Effector memory CD4-positive, alpha-beta T cell (primary cell): ENCODE data around the gene VWA7.
A peak's percentile ranks its signal among the peaks of the same experiment; 100 is the strongest.

Experiments
- DNase-seq, 3 donors: peaks; one replicate each; pipeline ENCODE4 v3.0.0-alpha.2; 2020
- H3K27ac ChIP-seq: 2 replicates; pipeline ENCODE4 v1.7.0; 2013; ENCODE audit warnings: mild to moderate bottlenecking, low read length, moderate library complexity; ENCODE audit not compliant: insufficient read depth, poor library complexity, severe bottlenecking
- H3K27me3 ChIP-seq: replicated peaks from 2 replicates; pipeline ENCODE4 v1.7.0; 2013; ENCODE audit warnings: mild to moderate bottlenecking, low read length; ENCODE audit not compliant: insufficient read depth, control insufficient read depth, poor library complexity, severe bottlenecking
- H3K36me3 ChIP-seq: 2 replicates; pipeline ENCODE4 v1.7.0; 2013; ENCODE audit warnings: mild to moderate bottlenecking, low read length, moderate library complexity; ENCODE audit not compliant: control insufficient read depth, insufficient read depth
- H3K4me1 ChIP-seq: 2 replicates; pipeline ENCODE4 v1.7.0; 2013; ENCODE audit warnings: low read length, mild to moderate bottlenecking; ENCODE audit not compliant: control insufficient read depth, insufficient read depth, poor library complexity, severe bottlenecking
- H3K4me3 ChIP-seq: 2 replicates; pipeline ENCODE4 v1.7.0; 2013; ENCODE audit warnings: low read length, low read depth, mild to moderate bottlenecking; ENCODE audit not compliant: insufficient read depth, poor library complexity, severe bottlenecking
- H3K9me3 ChIP-seq: 2 replicates; pipeline ENCODE4 v1.7.0; 2013; ENCODE audit warnings: mild to moderate bottlenecking, low read length, moderate library complexity; ENCODE audit not compliant: control insufficient read depth

VWA7 gene

GRCh38 chr6:31760790-31761189 lies 16.3 kb downstream of the VWA7 start:
- Histone ChIP-seq H3K4me3 (no peak overlapping the region), H3K27me3 (no peaks in the 10 kb centered on the region), H3K4me1 (no peaks in the 10 kb centered on the region), H3K36me3 (peaks cover 7% of the 10 kb centered on the region), H3K27ac (no peak overlapping the region), H3K9me3 (no peaks in the 10 kb centered on the region)
- DNase-seq: no peak

- peaks cover 7% of the 10 kb centered on the region for H3K36me3 ChIP-seq
- H3K4me1 ChIP-seq: no peaks in the 10 kb centered on the region
- no peaks in the 10 kb centered on the region for H3K27me3 ChIP-seq
- DNase-seq: no peak
- no peaks in the 10 kb centered on the region for H3K9me3 ChIP-seq
- no peak overlapping the region for H3K4me3 ChIP-seq
- no peak overlapping the region for H3K27ac ChIP-seq
Observed at GRCh38 chr6:31758281-31758680, 18.8 kb downstream of the VWA7 start.

GRCh38 chr6:31752739-31753319 lies 24.3 kb downstream of the VWA7 start:
- Histone ChIP-seq H3K4me1 (no peaks in the 10 kb centered on the region), H3K27me3 (no peaks in the 10 kb centered on the region), H3K27ac (no peak overlapping the region), H3K9me3 (no peaks in the 10 kb centered on the region), H3K4me3 (no peak overlapping the region), H3K36me3 (no peaks in the 10 kb centered on the region)
- no peak for DNase-seq

- Histone ChIP-seq H3K4me1 (no peaks in the 10 kb centered on the region), H3K4me3 (no peak overlapping the region), H3K27ac (no peak overlapping the region), H3K9me3 (no peaks in the 10 kb centered on the region), H3K27me3 (no peaks in the 10 kb centered on the region), H3K36me3 (no peaks in the 10 kb centered on the region)
- no peak for DNase-seq
Observed at GRCh38 chr6:31750411-31751022, 26.6 kb downstream of the VWA7 start.

- H3K27ac ChIP-seq: no peak overlapping the region
- no peaks in the 10 kb centered on the region for H3K27me3 ChIP-seq
- no peaks in the 10 kb centered on the region for H3K36me3 ChIP-seq
- DNase-seq: no peak
- H3K9me3 ChIP-seq: no peaks in the 10 kb centered on the region
- H3K4me1 ChIP-seq: no peaks in the 10 kb centered on the region
- H3K4me3 ChIP-seq: no peak overlapping the region
Observed at GRCh38 chr6:31749301-31750036, 27.7 kb downstream of the VWA7 start.

GRCh38 chr6:31744422-31744821 lies 32.7 kb downstream of the VWA7 start:
- no peak overlapping the region for H3K27ac ChIP-seq
- no peaks in the 10 kb centered on the region for H3K9me3 ChIP-seq
- no peak overlapping the region for H3K4me3 ChIP-seq
- H3K36me3 ChIP-seq: no peaks in the 10 kb centered on the region
- H3K4me1 ChIP-seq: peaks cover 5% of the 10 kb centered on the region
- no peak for DNase-seq
- H3K27me3 ChIP-seq: no peaks in the 10 kb centered on the region

GRCh38 chr6:31742894-31743293 lies 34.2 kb downstream of the VWA7 start:
- H3K27me3 ChIP-seq: no peaks in the 10 kb centered on the region
- peaks cover 20% of the 10 kb centered on the region for H3K4me1 ChIP-seq
- no peak overlapping the region for H3K27ac ChIP-seq
- no peak overlapping the region for H3K4me3 ChIP-seq
- H3K9me3 ChIP-seq: no peaks in the 10 kb centered on the region
- no peak for DNase-seq
- H3K36me3 ChIP-seq: no peaks in the 10 kb centered on the region

GRCh38 chr6:31741815-31742214 lies 35.3 kb downstream of the VWA7 start:
- DNase-seq: no peak
- Histone ChIP-seq H3K4me1 (peaks cover 31% of the 10 kb centered on the region), H3K27ac (no peak overlapping the region), H3K9me3 (no peaks in the 10 kb centered on the region), H3K27me3 (no peaks in the 10 kb centered on the region), H3K4me3 (no peak overlapping the region), H3K36me3 (no peaks in the 10 kb centered on the region)

GRCh38 chr6:31740397-31741223 lies 36.5 kb downstream of the VWA7 start:
- peak overlapping the region; percentile 58 for H3K27ac ChIP-seq
- no peaks in the 10 kb centered on the region for H3K9me3 ChIP-seq
- H3K27me3 ChIP-seq: no peaks in the 10 kb centered on the region
- H3K36me3 ChIP-seq: no peaks in the 10 kb centered on the region
- DNase-seq: no peak
- H3K4me3 ChIP-seq: peak overlapping the region; percentile 86
- H3K4me1 ChIP-seq: peaks cover 36% of the 10 kb centered on the region
